SIG-M5 treated with dmso at 0.1 percent for 504 hours (cell line): ENCODE data around the gene ABHD4.
"Not testable (repeated sequence)": the region's sequence is repeated elsewhere in the genome, so short reads cannot be mapped to it uniquely, and the experiment has no call there.

Source experiments
- DNase-seq: peaks from one replicate; lab custom pipeline; 2025; ENCODE audit not compliant: unreplicated experiment; lab: John Stamatoyannopoulos, UW

The ABHD4 gene

DNA sequence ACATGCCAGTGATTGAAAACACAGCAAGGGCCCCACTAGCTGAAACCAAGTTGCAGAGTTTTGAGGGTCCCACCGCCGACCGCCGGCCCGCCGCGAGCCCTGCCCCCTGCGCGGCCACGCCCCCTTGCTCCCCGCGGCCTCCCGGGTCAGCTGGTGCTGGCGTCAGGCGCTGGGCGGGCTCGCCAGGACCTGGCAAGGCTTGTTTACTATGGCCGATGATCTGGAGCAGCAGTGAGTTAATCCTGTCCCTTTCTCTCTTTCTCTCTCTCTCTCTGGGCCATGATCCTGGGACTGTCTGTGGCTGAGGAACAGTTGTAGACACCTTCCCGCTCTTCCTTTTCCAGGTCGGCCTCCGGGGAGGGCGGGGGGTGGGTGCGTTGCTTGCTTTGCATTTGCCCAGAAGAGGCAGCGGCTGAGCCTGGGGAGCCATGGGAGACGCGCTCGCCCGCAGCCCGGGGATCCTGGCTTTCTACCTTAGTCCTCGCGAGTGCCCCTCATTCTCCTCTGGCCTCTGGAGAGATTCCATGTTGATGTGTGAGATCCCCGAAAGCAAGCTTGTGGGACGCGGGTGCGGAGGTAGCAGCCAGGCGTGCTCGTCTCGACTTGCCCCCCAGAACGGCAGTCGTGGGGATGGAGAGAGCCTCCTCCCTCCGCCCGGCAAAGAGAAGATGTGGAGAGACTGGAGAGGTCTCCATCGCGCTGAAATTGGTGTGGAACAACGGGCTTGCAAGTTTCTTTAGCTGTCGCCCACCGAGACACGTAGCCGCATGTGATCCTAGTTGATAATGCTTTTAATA, at the start of gene ABHD4:
Gene ABHD4 (plus strand): TSS at position 202 of the 797 bp plus-strand sequence. CDS start 7 bp downstream, at position 209.
- DNase-seq, result peak; percentile 27

- no peak for DNase-seq
These were observed 48.7 kb upstream of the ABHD4 start for GRCh38 chr14:22549324-22549962.

GRCh38 chr14:22549981-22550673, 48.0 kb upstream of the ABHD4 start:
- DNase-seq, result peak; percentile 62

- peak; percentile 36 for DNase-seq
These were observed 46.5 kb upstream of the ABHD4 start for GRCh38 chr14:22551605-22551997.

- DNase-seq, result no peak
These were observed 45.9 kb upstream of the ABHD4 start for GRCh38 chr14:22552001-22552826.

- no peak for DNase-seq
These were observed 45.3 kb upstream of the ABHD4 start for GRCh38 chr14:22552827-22553076.

DNA sequence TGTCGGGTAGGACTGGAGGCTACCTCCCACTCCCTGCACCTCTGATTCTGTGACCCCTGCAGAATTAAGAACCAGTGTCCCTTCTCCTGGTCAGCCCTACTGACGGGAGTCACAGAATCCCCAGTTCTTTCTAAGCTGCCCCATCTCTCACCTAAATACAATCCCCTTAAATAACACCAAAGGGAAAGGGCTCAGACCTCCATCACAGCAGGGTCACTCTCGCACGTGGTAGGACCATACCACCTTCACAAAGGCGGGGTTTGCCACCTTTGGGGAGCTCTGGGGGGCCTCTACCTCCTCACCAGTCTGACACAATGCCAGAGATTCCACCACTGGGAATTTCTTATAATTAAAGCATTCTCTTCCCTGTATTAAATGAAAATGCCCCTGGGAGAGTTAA, 44.7 kb upstream of the ABHD4 start:
- no peak for DNase-seq

DNA sequence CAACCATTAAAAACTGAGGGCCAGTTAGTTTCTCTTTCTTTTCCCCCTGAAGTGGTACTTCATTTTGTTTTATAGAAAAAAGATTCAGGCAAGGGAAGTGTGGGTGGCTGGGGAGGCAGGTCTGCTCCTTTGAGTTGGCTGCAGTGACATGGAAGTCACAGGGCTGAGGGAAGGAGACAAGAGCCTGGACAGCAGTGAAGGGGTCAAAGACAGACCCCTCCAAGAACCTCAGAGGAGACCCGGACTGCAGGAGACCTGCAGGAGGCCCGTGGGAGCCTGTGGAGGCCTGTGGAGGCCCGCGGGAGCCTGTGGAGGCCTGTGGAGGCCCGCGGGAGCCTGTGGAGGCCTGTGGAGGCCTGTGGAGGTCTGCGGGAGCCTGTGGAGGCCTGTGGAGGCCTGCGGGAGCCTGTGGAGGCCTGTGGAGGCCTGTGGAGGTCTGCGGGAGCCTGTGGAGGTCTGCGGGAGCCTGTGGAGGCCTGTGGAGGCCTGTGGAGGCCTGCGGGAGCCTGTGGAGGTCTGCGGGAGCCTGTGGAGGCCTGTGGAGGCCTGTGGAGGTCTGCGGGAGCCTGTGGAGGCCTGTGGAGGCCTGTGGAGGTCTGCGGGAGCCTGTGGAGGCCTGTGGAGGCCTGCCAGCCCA, 44.1 kb upstream of the ABHD4 start:
- not testable (repeated sequence) for DNase-seq

GRCh38 chr14:22554498-22555383, 43.4 kb upstream of the ABHD4 start:
- no peak for DNase-seq

GRCh38 chr14:22555384-22556011, 42.6 kb upstream of the ABHD4 start:
- DNase-seq, result peak; percentile 9

DNA sequence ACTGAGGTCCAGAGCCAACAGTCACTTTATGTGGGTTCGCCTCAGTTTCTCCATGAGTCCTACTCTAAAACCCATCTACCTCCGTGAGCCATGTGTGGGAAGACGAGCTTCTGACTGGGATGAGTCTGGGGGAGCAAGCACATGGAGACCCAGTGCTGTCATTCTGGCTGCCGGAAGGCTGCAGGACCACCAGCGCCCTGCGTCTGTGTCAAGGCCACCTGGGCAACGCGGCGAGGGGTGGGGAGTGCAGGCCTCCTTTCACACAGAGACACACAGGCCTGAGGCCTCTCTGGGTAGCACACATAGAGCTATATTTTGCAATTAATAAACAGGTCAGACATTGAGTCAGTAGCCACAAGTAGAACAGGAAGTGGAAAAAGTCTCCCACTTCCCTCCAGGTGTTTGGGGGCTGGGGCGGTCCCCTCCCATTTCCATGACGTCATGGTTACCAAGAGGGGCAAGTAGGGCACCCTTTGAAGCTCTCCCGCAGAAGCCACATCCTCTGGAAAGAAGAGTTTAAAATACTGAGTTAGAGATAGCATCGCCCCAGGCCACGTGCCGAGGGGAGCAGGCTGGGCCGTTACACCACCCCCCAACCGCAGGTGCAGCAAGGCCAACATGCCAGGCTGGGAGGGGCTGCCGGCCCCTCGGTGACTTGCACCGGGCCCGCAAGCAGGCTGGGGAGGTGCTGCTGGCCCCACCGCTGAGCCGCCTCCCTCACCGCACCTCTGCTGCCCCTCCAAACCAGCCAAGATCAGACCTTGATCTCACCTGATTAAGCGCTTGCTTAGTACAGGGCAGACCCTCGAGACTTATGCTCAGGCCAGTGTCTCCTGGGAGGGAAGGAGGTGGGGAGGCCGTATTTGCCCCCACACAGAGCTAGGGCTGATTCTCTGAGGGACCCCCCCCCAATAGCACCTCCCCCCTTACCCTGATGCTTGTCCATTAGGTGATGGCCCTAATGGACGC, 41.8 kb upstream of the ABHD4 start:
- DNase-seq, result peak; percentile 97

GRCh38 chr14:22556990-22557623, 41.0 kb upstream of the ABHD4 start:
- peak; percentile 84 for DNase-seq

- peak; percentile 20 for DNase-seq
These were observed 40.3 kb upstream of the ABHD4 start for GRCh38 chr14:22557846-22558220.

GRCh38 chr14:22558221-22558913, 39.7 kb upstream of the ABHD4 start:
- no peak for DNase-seq

- no peak for DNase-seq
These were observed 39.1 kb upstream of the ABHD4 start for GRCh38 chr14:22559041-22559440.

GRCh38 chr14:22560662-22561365, 37.3 kb upstream of the ABHD4 start:
- DNase-seq, result peak; percentile 41

DNA sequence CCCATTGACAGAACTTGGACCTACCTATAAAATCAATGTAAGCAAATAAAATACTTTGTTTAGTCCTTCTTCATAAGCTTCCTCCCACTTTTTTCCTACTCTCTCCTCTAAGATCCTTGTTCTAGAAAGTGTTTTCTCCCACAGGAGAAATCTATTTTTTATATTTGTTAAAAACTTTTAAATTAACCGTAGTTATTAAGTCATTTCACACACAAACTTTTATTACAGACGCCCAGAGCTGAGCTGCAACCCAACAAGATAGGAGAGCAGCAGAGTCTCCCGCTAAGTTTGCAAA, 36.8 kb upstream of the ABHD4 start:
- no peak for DNase-seq
